C1 segment of cervical spinal cord (tissue), 14 donors: ENCODE data around the gene RAB44.
A peak's percentile ranks its signal among the peaks of the same experiment; 100 is the strongest.
"Not testable (repeated sequence)": the region's sequence is repeated elsewhere in the genome, so short reads cannot be mapped to it uniquely, and the experiment has no call there.

Experiments used
- DNase-seq, 14 donors: peaks; one replicate each; lab custom pipeline; 2025; lab: John Stamatoyannopoulos, UW

The RAB44 gene

GRCh38 chr6:36685926-36686667 lies 11.5 kb upstream of the RAB44 start:
- DNase-seq, result peak in 1 of 14 donors; percentile 25

- DNase-seq, result no peak
These were observed 10.7 kb upstream of the RAB44 start for GRCh38 chr6:36686668-36687513.

- no peak for DNase-seq
These were observed 9.4 kb upstream of the RAB44 start for GRCh38 chr6:36688063-36688738.

GRCh38 chr6:36688739-36689075 lies 8.9 kb upstream of the RAB44 start:
- no peak for DNase-seq

- no peak for DNase-seq
These were observed 6.6 kb upstream of the RAB44 start for GRCh38 chr6:36691011-36691410.

GRCh38 chr6:36691612-36692011 lies 6.0 kb upstream of the RAB44 start:
- DNase-seq, result no peak

- no peak for DNase-seq
These were observed 5.4 kb upstream of the RAB44 start for GRCh38 chr6:36692220-36692619.

- peak in 1 of 14 donors; percentile 70 for DNase-seq
These were observed 4.5 kb upstream of the RAB44 start for GRCh38 chr6:36692861-36693702.

- DNase-seq, result no peak
These were observed 3.0 kb upstream of the RAB44 start for GRCh38 chr6:36694616-36695015.

- no peak for DNase-seq
These were observed 2.2 kb upstream of the RAB44 start for GRCh38 chr6:36695414-36695813.

- no peak for DNase-seq
These were observed 570 bp downstream of the RAB44 start for GRCh38 chr6:36698196-36698595.

GRCh38 chr6:36698871-36699271 lies 1.2 kb downstream of the RAB44 start:
- DNase-seq, result no peak

GRCh38 chr6:36699348-36699747 lies 1.7 kb downstream of the RAB44 start:
- no peak for DNase-seq

GRCh38 chr6:36700071-36700812 lies 2.6 kb downstream of the RAB44 start:
- DNase-seq, result no peak

- no peak for DNase-seq
These were observed 3.2 kb downstream of the RAB44 start for GRCh38 chr6:36700831-36701230.

GRCh38 chr6:36701401-36701991 lies 3.9 kb downstream of the RAB44 start:
- no peak for DNase-seq

GRCh38 chr6:36702656-36703055 lies 5.0 kb downstream of the RAB44 start:
- no peak for DNase-seq

- no peak for DNase-seq
These were observed 5.5 kb downstream of the RAB44 start for GRCh38 chr6:36703081-36703606.

- no peak for DNase-seq
These were observed 6.4 kb downstream of the RAB44 start for GRCh38 chr6:36703982-36704381.

- DNase-seq, result not testable (repeated sequence)
These were observed 7.4 kb downstream of the RAB44 start for GRCh38 chr6:36704961-36705577.
